Psoas muscle (tissue), 8 donors: Measurements from ENCODE around the gene GRIN2A. TPM values are rescaled to one million over a fixed set of nuclear protein-coding genes. Genes with fewer than 3 reads are reported as not detected.

Source experiments
- ATAC-seq, 4 donors: fragments of 200-7000 bp; cut with Tn5 transposase; one replicate each; pipeline ENCODE4 v1.9.1; 2020; ENCODE audit warnings: moderate library complexity in 3 of 4, mild to moderate bottlenecking in 2 of 4
- DNase-seq, 2 donors: peaks; one replicate each; pipeline ENCODE4 v3.0.0-alpha.2; 2020
- H3K27ac ChIP-seq: fragments of 200-600 bp; one replicate; pipeline ENCODE4 v1.8.0; 2022
- H3K27me3 ChIP-seq, 3 donors: fragments of 200-600 bp in 1 of 3; one replicate each; pipeline versions ENCODE4 v1.6.1 to v1.8.0; 2013 to 2022; ENCODE audit warnings: low read length in 2 of 3, mild to moderate bottlenecking in 2 of 3, moderate library complexity in 1 of 3; ENCODE audit not compliant: insufficient read depth in 3 of 3
- H3K36me3 ChIP-seq, 2 donors: fragments of 200-600 bp in 1 of 2; one replicate each; pipeline versions ENCODE4 v1.6.1 to v1.8.0; 2013 to 2022; ENCODE audit warnings: low read depth in 1 of 2, mild to moderate bottlenecking in 1 of 2, moderate library complexity in 1 of 2; ENCODE audit not compliant: insufficient read depth in 1 of 2
- H3K4me1 ChIP-seq: fragments of 200-600 bp; one replicate; pipeline ENCODE4 v1.8.0; 2022
- H3K4me3 ChIP-seq: fragments of 200-600 bp; one replicate; pipeline ENCODE4 v1.8.0; 2022; ENCODE audit warnings: mild to moderate bottlenecking
- H3K9me3 ChIP-seq: fragments of 200-600 bp; one replicate; pipeline ENCODE4 v1.8.0; 2022
- CTCF ChIP-seq: fragments of 200-600 bp; IDR thresholded peaks from one replicate; pipeline ENCODE4 v1.8.0; 2022; ENCODE audit warnings: antibody characterized with exemption
- WGBS, 3 donors: extraction: QIAGEN DNeasy Blood & Tissue Kit; methylation state at CpG; one replicate each; pipeline versions ENCODE4 v1.1.6 to v1.1.7; 2013; 5-methylcytosine and 5-hydroxymethylcytosine counted together
- intact Hi-C, 2 donors: fragments of 100-400 bp; cut with DNase I; formaldehyde crosslinking; loops; one replicate each; pipeline versions ENCODE4 v1.11.0 to v1.14.2; 2022
- polyA plus RNA-seq, 3 donors: library from polyadenylated mRNA; stranded (reverse); fragments of 200-250 nt; gene quantifications; one replicate each; pipeline ENCODE4 v1.2.3, GENCODE V29; 2013
- total RNA-seq, 4 donors: library from RNA; stranded (reverse); fragmentation: NEBNext Ultra II Directional in 2 of 4; extraction: Animal tissue kit (Norgen Biotek cat#: 25700) in 2 of 4; gene quantifications; one replicate each; pipeline versions ENCODE4 v1.2.1 to v1.2.4, GENCODE V29; 2021 to 2023
- donor health status: healthy with polysubstance abuse.
- donor health status: DM: no; HTN: no; CAD: no; lungs with moderate emphysema.
- donor health status: Bipolar disorder and iron deficiency.
- donor health status: healthy.
- donor health status: DM: yes; HTN: yes; CAD: no.
- donor health status: DM: no; HTN: no; CAD: no.
- donor health status: DM: no; HTN: no; CAD: no.
- donor health status: DM: yes; HTN: yes; CAD: no.

The GRIN2A gene
- total and polyA plus RNA-seq, 7 donors = 0.01 to 0.62 (median 0.17) TPM; not detected in 2

- Histone ChIP-seq H3K4me1 (no peaks in the 10 kb centered on the region), H3K27me3 (no peaks in the 10 kb centered on the region), H3K4me3 (no peak overlapping the region), H3K27ac (no peak overlapping the region), H3K36me3 (no peaks in the 10 kb centered on the region), H3K9me3 (no peaks in the 10 kb centered on the region)
- 57 to 65% (median 58%) methylated on average over 7 of the region's 7 CpGs for WGBS, 3 donors
- no peak for TF ChIP-seq CTCF
- intact Hi-C loops = no loop called here
- DNase-seq (no peak), ATAC-seq (no peak)
Observed at GRCh38 chr16:9874219-9874618, 308.0 kb downstream of the GRIN2A start.

- no peak for ATAC-seq
- H3K4me1 ChIP-seq = no peaks in the 10 kb centered on the region
- H3K9me3 ChIP-seq = no peaks in the 10 kb centered on the region
- no peaks in the 10 kb centered on the region for H3K36me3 ChIP-seq
- H3K27me3 ChIP-seq = no peaks in the 10 kb centered on the region
- no peak overlapping the region for H3K4me3 ChIP-seq
- no peak overlapping the region for H3K27ac ChIP-seq
- 75 to 80% (median 75%) methylated on average over 2 of the region's 2 CpGs for WGBS, 3 donors
- intact Hi-C loops = no loop called here
- DNase-seq = no peak
- TF ChIP-seq CTCF = no peak
Observed at GRCh38 chr16:9870962-9871361, 311.3 kb downstream of the GRIN2A start.

- no peak for DNase-seq
- Histone ChIP-seq H3K36me3 (no peaks in the 10 kb centered on the region), H3K4me1 (no peaks in the 10 kb centered on the region), H3K27ac (no peak overlapping the region), H3K4me3 (no peak overlapping the region), H3K27me3 (no peaks in the 10 kb centered on the region), H3K9me3 (no peaks in the 10 kb centered on the region)
- TF ChIP-seq CTCF = no peak
- intact Hi-C loops = no loop called here
- no peak for ATAC-seq
- 59 to 65% (median 60%) methylated on average over 3 of the region's 3 CpGs for WGBS, 3 donors
Observed at GRCh38 chr16:9869776-9870175, 312.5 kb downstream of the GRIN2A start.

GRCh38 chr16:9868606-9869149, 313.6 kb downstream of the GRIN2A start:
- 81 to 89% (median 89%) methylated on average over 2 of the region's 2 CpGs for WGBS, 3 donors
- Histone ChIP-seq H3K36me3 (no peaks in the 10 kb centered on the region), H3K4me1 (no peaks in the 10 kb centered on the region), H3K9me3 (no peaks in the 10 kb centered on the region), H3K4me3 (no peak overlapping the region), H3K27ac (no peak overlapping the region), H3K27me3 (no peaks in the 10 kb centered on the region)
- intact Hi-C loops = no loop called here
- no peak for TF ChIP-seq CTCF
- ATAC-seq (no peak), DNase-seq (no peak)

- DNase-seq = no peak
- H3K36me3 ChIP-seq = no peaks in the 10 kb centered on the region
- WGBS, 3 donors = 90 to 100% (median 96%) methylated on average over 1 of the region's 1 CpG
- no peak overlapping the region for H3K4me3 ChIP-seq
- TF ChIP-seq CTCF = no peak
- intact Hi-C loops = no loop called here
- no peaks in the 10 kb centered on the region for H3K9me3 ChIP-seq
- H3K4me1 ChIP-seq = no peaks in the 10 kb centered on the region
- no peak for ATAC-seq
- H3K27me3 ChIP-seq = peaks cover 0 to 3% (median 0%) of the 10 kb centered on the region in 3 donors
- no peak overlapping the region for H3K27ac ChIP-seq
Observed at GRCh38 chr16:9867176-9867575, 315.1 kb downstream of the GRIN2A start.
